ENCODE results near the gene PJVK. TPM values are rescaled to one million over a fixed set of nuclear protein-coding genes. Genes with fewer than 3 reads are reported as not detected.

PJVK gene
- total and polyA plus RNA-seq, 9 of the 15 experiments (the other 6 are each of a cell fraction or from before 2014, with no cell fraction given), result 0.11 to 1.5 (median 0.73) TPM

- TF ChIP-seq ZBTB49 (CRISPR knock-in tag; IDR thresholded peaks at IDR 0.05; ENCODE audit: borderline replicate concordance), result no peak
- no peak for TF ChIP-seq HDGF (IDR thresholded peaks at IDR 0.05)
- 0 out of 2 replicates have a peak, but pooled peaks have one; percentile 20 for TF ChIP-seq ZFP91 (CRISPR knock-in tag; IDR thresholded peaks at IDR 0.05)
- TF ChIP-seq EP300 (IDR thresholded peaks at IDR 0.05; ENCODE audit: low read length), result peak; percentile 25; the same call in 1 of the 2 replicates
- no peak for TF ChIP-seq ZNF551 (CRISPR knock-in tag; IDR thresholded peaks at IDR 0.05)
- TF ChIP-seq AFF1 (IDR thresholded peaks at IDR 0.05; ENCODE audit: low read depth in 1 of 2, partially characterized antibody in 2 of 2), result no peak
- TF ChIP-seq ATF6 (CRISPR knock-in tag; IDR thresholded peaks at IDR 0.05), result peak; percentile 76; the same call in 1 of the 2 replicates
- no peak for TF ChIP-seq ZHX1 (conservative IDR thresholded peaks at IDR 0.05; ENCODE audit: low read length)
- TF ChIP-seq, protein P1, sequence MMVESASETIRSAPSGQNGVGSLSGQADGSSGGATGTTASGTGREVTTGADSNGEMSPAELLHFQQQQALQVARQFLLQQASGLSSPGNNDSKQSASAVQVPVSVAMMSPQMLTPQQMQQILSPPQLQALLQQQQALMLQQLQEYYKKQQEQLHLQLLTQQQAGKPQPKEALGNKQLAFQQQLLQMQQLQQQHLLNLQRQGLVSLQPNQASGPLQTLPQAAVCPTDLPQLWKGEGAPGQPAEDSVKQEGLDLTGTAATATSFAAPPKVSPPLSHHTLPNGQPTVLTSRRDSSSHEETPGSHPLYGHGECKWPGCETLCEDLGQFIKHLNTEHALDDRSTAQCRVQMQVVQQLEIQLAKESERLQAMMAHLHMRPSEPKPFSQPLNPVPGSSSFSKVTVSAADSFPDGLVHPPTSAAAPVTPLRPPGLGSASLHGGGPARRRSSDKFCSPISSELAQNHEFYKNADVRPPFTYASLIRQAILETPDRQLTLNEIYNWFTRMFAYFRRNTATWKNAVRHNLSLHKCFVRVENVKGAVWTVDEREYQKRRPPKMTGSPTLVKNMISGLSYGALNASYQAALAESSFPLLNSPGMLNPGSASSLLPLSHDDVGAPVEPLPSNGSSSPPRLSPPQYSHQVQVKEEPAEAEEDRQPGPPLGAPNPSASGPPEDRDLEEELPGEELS (CRISPR knock-in tag; IDR thresholded peaks at IDR 0.05; ENCODE audit: borderline replicate concordance), result 0 out of 2 replicates have a peak, but pooled peaks have one; percentile 37
These were observed 27.5 kb downstream of the PJVK start, which contains the start of gene FKBP7 (continued) for GRCh38 chr2:178478439-178479274.

Measured in K562 (cell line).